ENCODE data around the gene CLASRP. TPM values are rescaled to one million over a fixed set of nuclear protein-coding genes. Genes with fewer than 3 reads are reported as not detected.
A peak's percentile ranks its signal among the peaks of the same experiment; 100 is the strongest.

Gene CLASRP
- polyA plus RNA-seq, 3 donors = 2.2 to 152 (median 4.1) TPM

GRCh38 chr19:45107621-45108150, 68.8 kb downstream of the CLASRP start:
- 76% methylated on average over 4 of the region's 12 CpGs for WGBS (ENCODE audit: insufficient coverage)
- no peak overlapping the region for H3K4me3 ChIP-seq (replicated peaks in 1 of 3; ENCODE audit: low read depth in 2 of 3, low read length in 3 of 3)
- Mint-ChIP-seq H3K36me3 (peaks cover 3 to 12% of the 10 kb centered on the region in 2 donors), H3K4me3 (no peak overlapping the region), H3K27me3 (ENCODE audit: low read depth in 3 of 3) (no peaks in the 10 kb centered on the region), H3K4me1 (peaks cover 34% of the 10 kb centered on the region), H3K27ac (no peak overlapping the region), H3K9me3 (peaks cover 0 to 6% (median 0%) of the 10 kb centered on the region in 7 donors)
- TF ChIP-seq, protein P1, sequence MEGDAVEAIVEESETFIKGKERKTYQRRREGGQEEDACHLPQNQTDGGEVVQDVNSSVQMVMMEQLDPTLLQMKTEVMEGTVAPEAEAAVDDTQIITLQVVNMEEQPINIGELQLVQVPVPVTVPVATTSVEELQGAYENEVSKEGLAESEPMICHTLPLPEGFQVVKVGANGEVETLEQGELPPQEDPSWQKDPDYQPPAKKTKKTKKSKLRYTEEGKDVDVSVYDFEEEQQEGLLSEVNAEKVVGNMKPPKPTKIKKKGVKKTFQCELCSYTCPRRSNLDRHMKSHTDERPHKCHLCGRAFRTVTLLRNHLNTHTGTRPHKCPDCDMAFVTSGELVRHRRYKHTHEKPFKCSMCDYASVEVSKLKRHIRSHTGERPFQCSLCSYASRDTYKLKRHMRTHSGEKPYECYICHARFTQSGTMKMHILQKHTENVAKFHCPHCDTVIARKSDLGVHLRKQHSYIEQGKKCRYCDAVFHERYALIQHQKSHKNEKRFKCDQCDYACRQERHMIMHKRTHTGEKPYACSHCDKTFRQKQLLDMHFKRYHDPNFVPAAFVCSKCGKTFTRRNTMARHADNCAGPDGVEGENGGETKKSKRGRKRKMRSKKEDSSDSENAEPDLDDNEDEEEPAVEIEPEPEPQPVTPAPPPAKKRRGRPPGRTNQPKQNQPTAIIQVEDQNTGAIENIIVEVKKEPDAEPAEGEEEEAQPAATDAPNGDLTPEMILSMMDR (IDR thresholded peaks at IDR 0.05) = no peak
- H3K4me2 ChIP-seq (replicated peaks; ENCODE audit: extremely low read depth, low read length, poor library complexity, severe bottlenecking) = no peak overlapping the region
- peaks cover 11 to 13% of the 10 kb centered on the region in 2 donors for H3K4me1 ChIP-seq (ENCODE audit: control insufficient read depth in 1 of 2, insufficient read depth in 2 of 2, low read length in 2 of 2)
- no peak overlapping the region for H3K27ac ChIP-seq (ENCODE audit: low read depth in 1 of 2, low read length in 2 of 2)
- H3K79me2 ChIP-seq (ENCODE audit: insufficient read depth, low read length) = peaks cover 76% of the 10 kb centered on the region
- H3K9me3 ChIP-seq (replicated peaks in 1 of 2; ENCODE audit: control insufficient read depth in 1 of 2, insufficient read depth in 1 of 2, low read length in 2 of 2) = no peaks in the 10 kb centered on the region
- no peak overlapping the region for H2AFZ ChIP-seq (ENCODE audit: insufficient read depth, low read depth, low read length, poor library complexity, severe bottlenecking)
- no peak overlapping the region for H3K9ac ChIP-seq (ENCODE audit: insufficient read depth, low read length, poor library complexity, severe bottlenecking)
- H4K20me1 ChIP-seq (ENCODE audit: insufficient read depth, low read length) = peaks cover 73% of the 10 kb centered on the region
- no peak for DNase-seq
- no peaks in the 10 kb centered on the region for H3K27me3 ChIP-seq (ENCODE audit: control insufficient read depth in 2 of 2, insufficient read depth in 2 of 2, low read length in 2 of 2)
- intact Hi-C loops (cut with micrococcal nuclease) = no loop called here
- H3K36me3 ChIP-seq (replicated peaks in 1 of 2; ENCODE audit: control insufficient read depth in 1 of 2, insufficient read depth in 2 of 2, low read length in 2 of 2) = no peaks in the 10 kb centered on the region

DNA sequence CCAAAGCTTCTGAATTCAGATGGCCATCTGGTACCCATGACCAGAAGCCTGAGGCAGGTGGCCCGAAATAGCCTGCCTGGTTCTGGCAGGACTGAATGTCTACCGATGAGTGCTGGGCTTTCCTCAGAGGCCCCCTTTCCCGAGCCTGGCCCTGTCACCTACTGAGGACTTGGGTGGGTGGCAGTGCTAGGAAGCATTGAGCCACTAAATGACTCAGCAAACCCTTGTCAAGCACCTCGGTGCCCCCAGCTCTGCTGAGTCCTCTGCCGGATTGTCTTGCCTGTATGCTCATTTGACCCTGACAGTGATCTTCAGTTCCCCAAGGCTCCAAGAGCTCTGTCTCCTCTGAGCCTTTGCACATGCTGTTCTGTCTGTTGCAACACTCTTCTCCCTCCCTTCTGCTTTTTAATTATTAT, 72.0 kb downstream of the CLASRP start:
- H4K20me1 ChIP-seq (ENCODE audit: insufficient read depth, low read length) = peaks cover 68% of the 10 kb centered on the region
- no peak for DNase-seq
- H3K36me3 ChIP-seq (replicated peaks in 1 of 2; ENCODE audit: control insufficient read depth in 1 of 2, insufficient read depth in 2 of 2, low read length in 2 of 2) = no peaks in the 10 kb centered on the region
- peaks cover 60% of the 10 kb centered on the region for H3K79me2 ChIP-seq (ENCODE audit: insufficient read depth, low read length)
- Mint-ChIP-seq H3K27ac (peak overlapping the region in 2 of 7 donors; percentile 20 to 71), H3K36me3 (peaks cover 3 to 12% of the 10 kb centered on the region in 2 donors), H3K9me3 (peaks cover 0 to 6% (median 0%) of the 10 kb centered on the region in 7 donors), H3K27me3 (ENCODE audit: low read depth in 3 of 3) (peaks cover 0 to 2% (median 0%) of the 10 kb centered on the region in 3 donors), H3K4me3 (no peak overlapping the region), H3K4me1 (peaks cover 21% of the 10 kb centered on the region)
- no peak overlapping the region for H3K4me2 ChIP-seq (replicated peaks; ENCODE audit: extremely low read depth, low read length, poor library complexity, severe bottlenecking)
- H2AFZ ChIP-seq (ENCODE audit: insufficient read depth, low read depth, low read length, poor library complexity, severe bottlenecking) = no peak overlapping the region
- H3K9me3 ChIP-seq (replicated peaks in 1 of 2; ENCODE audit: control insufficient read depth in 1 of 2, insufficient read depth in 1 of 2, low read length in 2 of 2) = no peaks in the 10 kb centered on the region
- no peaks in the 10 kb centered on the region for H3K27me3 ChIP-seq (ENCODE audit: control insufficient read depth in 2 of 2, insufficient read depth in 2 of 2, low read length in 2 of 2)
- no peak overlapping the region for H3K4me3 ChIP-seq (replicated peaks in 1 of 3; ENCODE audit: low read depth in 2 of 3, low read length in 3 of 3)
- WGBS (ENCODE audit: insufficient coverage) = 0% methylated on average over 3 of the region's 5 CpGs
- peaks cover 11% of the 10 kb centered on the region in 2 donors for H3K4me1 ChIP-seq (ENCODE audit: control insufficient read depth in 1 of 2, insufficient read depth in 2 of 2, low read length in 2 of 2)
- intact Hi-C loops (cut with micrococcal nuclease) = no loop called here
- no peak overlapping the region for H3K9ac ChIP-seq (ENCODE audit: insufficient read depth, low read length, poor library complexity, severe bottlenecking)
- TF ChIP-seq, protein P1 (IDR thresholded peaks at IDR 0.05) = no peak
- H3K27ac ChIP-seq (ENCODE audit: low read depth in 1 of 2, low read length in 2 of 2) = no peak overlapping the region

All from CD14-positive monocyte (primary cell).